HG03432 (cell line): ENCODE measurements around the gene SLC39A11.
"Not testable (repeated sequence)": the region's sequence is repeated elsewhere in the genome, so short reads cannot be mapped to it uniquely, and the experiment has no call there.

ENCODE experiments used
- ATAC-seq: cut with Tn5 transposase; IDR thresholded peaks from one replicate; pipeline ENCODE4 v1.9.1; 2021; ENCODE audit warnings: mild to moderate bottlenecking, moderate library complexity; ENCODE audit not compliant: unreplicated experiment

SLC39A11 gene

DNA sequence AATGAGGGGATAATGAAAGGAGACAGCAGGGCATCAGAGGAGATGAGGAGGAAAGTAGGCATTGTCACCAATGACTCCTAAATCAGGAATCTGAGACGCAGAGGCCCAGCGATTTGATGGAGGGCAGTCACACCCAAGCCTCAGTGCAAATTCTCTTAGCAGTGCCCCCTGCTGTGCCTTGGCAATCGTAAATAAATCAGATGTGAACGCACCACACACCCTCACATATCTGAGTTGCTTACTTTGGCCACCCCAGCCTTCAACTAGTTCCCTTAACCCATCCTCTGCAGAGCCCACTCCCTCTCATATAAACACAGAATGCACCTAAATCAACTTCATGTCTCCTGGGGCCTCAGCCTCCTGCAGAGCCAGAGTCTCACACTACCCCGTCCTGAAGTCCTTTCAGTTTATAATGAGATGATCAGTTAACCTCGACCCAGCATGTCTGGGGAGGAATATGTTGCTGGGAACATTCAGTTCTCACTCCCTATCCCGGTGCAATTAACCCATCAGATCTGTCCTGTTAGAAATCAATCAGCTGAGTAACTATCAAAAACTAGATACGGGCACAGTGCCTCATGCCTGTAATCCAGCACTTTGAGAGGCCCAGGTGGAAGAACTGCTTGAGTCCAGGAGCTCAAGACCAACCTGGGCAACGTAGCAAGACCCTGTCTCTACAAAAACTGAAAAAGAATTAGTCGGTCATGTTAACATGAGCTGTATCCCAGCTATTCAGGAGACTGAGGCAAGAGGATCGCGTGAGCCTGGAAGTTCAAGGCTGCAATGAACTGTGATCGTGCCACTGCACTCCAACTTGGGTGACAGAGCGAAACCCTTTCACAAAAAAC is 78.4 kb downstream of the SLC39A11 start:
- no peak for ATAC-seq

- ATAC-seq: peak; percentile 69
Measured at GRCh38 chr17:73013301-73013700, 79.2 kb downstream of the SLC39A11 start.

DNA sequence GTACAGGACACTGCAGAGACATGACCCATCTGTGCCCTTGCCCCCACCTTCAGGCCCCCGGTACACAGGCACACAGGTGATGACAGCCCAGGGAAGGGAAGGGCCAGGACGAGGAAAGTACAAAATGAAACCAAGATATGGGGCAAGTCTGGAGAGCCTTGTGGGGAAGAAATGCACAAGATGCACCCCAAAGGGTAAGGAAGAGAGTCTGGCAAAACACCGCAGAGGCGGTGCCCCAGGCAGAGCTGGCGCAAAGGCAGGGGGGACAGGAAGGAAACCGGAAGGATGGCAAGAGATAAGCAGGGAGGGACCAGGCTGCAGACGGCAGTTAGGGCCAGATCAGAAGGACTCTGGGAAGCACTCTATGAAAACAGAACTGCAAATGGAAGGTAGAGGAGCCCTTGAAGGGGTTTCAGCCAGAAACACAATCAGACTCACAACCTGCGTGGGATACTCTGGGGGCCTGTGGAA is 81.4 kb downstream of the SLC39A11 start:
- no peak for ATAC-seq

DNA sequence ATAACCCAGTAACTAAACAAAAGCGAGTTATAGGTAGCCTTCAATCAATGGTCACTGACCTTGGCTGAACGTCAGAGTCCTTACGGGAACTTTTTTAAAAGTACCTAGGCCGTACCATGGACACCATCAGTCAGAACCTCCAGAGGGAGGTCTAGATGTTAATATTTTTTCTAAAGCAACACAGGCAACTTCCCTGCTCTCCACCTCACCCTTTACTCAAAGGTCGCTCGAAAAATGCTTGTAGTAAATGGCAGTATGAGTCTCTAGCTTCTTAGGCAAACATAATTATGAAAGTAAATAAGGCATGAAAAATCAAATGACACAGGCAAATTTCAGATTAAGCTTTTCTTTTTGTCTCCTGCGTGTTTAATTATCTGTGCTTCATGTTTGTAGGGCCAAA is 82.1 kb downstream of the SLC39A11 start:
- ATAC-seq: no peak

- no peak for ATAC-seq
Measured at GRCh38 chr17:73007407-73007806, 85.1 kb downstream of the SLC39A11 start.

GRCh38 chr17:73005360-73005759 is 87.1 kb downstream of the SLC39A11 start:
- no peak for ATAC-seq

GRCh38 chr17:73003487-73003886 is 89.0 kb downstream of the SLC39A11 start:
- ATAC-seq: no peak

DNA sequence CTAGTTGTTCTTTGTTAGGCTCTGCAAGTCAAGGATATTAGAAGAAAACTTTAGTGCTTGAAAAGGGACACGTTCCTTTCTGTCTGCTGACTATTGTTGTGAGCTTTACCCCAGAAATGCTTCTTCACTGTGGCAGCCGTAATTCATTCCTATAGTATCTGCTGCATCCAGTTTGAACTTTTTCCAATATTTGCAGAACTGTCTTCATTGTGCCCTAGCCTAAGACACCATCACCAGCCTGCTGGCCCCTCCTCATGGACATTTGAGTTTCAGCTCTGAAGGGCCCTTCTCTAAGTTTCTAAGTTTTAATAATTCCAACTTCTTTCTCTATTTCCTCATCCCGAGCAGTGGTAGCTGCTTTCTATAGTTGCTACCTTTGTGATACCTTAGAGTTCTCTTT is 91.7 kb downstream of the SLC39A11 start:
- no peak for ATAC-seq

DNA sequence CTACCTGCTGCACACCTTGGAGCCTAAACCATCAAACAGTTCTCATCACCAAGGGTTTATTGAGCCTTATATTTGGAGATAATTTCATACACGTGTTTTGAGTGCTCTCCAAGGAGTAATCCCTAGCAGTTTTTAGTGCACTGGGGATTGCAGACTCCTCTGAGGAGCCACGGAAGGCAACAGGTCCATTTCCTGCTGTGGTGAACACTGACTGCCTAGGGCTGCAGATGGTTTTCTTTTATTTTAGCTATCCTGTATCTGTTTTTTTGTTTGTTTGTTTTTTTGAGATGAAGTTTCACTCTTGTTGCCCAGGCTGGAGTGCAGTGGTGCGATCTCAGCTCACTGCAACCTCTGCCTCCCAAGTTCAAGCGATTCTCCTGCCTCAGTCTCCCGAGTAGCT is 93.0 kb downstream of the SLC39A11 start:
- not testable (repeated sequence) for ATAC-seq

DNA sequence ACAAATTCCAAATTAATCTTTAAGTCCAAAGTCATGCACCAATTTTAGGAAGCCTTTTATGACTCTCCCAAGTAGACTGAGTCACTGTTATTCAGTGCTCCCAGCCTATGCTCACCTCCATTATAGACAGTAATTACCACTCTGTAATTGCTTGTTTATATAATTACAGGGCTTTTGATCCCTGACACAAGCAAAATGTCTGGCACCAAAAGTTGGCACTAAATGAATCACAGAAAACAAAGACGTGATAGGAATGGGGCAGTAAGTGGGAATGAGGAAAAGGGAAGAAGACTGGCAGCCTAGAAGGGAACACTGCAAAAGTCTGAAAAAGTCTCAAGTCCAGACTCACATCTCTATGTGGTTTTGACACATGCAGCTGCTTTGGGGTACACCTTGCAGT is 94.1 kb downstream of the SLC39A11 start:
- no peak for ATAC-seq

- ATAC-seq: no peak
Measured at GRCh38 chr17:72997559-72997958, 94.9 kb downstream of the SLC39A11 start.

DNA sequence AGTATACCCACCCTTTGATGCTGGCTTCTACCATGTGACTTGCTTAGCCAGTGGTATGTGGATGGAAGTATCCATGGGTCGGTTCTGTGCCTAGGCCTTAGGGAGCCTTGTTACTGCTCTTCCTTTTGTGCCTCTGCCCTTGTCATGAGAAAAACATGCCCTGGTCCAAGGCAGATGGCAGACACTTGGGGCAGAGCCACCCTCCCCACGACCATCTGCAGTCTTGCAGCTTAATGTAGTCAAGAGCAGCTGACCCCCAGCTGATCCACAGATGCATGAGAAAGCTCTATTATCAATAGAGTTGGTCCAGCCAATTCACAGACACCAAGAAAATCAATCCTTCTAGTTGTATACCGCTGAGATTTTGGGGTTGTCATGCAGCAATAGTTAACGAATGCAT is 95.7 kb downstream of the SLC39A11 start:
- no peak for ATAC-seq

- ATAC-seq: no peak
Measured at GRCh38 chr17:72995008-72995656, 97.4 kb downstream of the SLC39A11 start.

DNA sequence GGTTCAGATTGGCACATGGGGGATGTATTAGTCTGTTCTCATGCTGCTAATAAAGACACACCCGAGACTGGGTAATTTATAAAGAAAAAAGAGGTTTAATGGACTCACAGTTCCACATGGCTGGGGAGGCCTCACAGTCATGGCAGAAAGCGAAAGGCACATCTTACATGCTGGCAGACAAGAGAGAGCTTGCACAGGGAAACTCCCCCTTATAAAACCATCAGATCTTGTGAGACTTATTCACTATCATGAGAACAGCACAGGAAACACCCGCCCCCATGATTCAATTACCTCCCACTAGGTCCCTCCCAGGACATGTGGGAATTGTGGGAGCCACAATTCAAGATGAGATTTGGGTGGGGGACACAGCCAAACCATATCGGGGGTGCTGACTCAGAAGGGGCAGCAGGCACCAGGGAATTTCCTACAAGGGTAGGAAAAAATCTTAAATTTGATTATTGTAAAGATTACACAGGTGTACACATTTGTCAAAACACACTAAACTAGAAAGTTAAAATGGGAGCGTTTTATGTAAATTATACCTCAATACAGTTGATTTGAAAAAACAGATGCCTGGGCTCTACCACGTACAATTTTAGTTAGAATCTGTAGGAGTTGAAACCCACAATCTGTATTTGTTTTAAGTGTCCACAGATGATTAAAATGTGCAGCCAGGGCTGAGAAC is 99.6 kb downstream of the SLC39A11 start:
- ATAC-seq: not testable (repeated sequence)

DNA sequence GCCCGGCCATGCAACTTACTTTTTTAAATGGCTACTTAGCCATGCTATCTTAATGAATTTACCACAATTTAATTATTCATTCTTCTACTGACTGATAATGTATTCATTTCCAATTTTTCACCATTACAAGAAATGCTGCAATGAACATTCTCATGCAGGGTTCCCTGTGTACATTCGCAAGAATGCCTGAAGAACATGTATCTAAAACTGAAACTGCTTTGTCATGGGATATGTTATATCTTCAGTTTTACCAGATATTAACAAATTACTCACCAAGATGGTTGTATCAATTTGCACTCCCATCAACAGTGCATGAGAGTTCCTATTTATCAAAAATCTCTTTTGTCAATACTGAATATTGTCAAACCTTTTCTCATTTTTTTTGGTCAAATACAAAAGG is 100.8 kb downstream of the SLC39A11 start:
- ATAC-seq: no peak

DNA sequence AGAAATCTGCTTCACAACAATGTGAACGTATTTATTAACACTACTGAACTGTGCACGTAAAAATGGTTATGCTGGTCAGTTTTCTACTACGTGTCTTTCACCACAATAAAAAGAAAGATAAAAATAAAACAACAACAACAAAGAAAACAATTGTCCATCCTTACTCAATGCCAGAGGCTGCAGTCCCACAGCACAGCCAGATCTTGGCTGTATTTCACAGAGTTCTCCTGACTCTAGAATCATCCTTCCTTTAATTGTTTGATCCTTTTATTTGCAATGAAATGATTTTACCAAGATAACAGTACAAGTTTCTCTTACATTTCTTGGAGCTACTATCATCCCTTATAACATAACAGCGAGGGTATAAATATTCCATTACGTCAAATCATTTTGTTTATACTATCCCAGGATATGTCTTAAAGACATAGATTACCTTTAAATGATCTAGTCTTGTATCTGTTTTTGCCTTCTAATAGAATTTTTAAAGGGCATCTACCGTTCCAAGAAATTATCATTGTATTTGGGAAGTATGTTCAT is 103.3 kb downstream of the SLC39A11 start:
- no peak for ATAC-seq

DNA sequence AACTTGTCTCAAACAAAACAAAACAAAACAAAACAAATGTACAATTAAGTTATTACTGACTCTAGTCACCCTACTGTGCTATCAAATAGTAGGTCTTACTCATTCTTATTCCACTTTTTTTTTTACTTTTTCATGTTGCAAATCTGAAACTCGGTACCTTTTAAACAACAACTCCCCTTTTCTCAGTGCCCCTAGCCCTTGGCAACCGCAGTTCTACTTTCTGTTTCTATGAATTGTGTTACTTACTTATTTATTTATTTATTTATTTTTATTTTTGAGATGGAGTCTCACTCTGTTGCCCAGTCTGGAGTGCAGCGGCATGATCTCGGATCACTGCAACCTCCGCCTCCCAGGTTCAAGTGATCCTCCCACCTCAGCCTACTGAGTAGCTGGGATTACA is 104.0 kb downstream of the SLC39A11 start:
- ATAC-seq: no peak

GRCh38 chr17:72987166-72987565 is 105.3 kb downstream of the SLC39A11 start:
- no peak for ATAC-seq

DNA sequence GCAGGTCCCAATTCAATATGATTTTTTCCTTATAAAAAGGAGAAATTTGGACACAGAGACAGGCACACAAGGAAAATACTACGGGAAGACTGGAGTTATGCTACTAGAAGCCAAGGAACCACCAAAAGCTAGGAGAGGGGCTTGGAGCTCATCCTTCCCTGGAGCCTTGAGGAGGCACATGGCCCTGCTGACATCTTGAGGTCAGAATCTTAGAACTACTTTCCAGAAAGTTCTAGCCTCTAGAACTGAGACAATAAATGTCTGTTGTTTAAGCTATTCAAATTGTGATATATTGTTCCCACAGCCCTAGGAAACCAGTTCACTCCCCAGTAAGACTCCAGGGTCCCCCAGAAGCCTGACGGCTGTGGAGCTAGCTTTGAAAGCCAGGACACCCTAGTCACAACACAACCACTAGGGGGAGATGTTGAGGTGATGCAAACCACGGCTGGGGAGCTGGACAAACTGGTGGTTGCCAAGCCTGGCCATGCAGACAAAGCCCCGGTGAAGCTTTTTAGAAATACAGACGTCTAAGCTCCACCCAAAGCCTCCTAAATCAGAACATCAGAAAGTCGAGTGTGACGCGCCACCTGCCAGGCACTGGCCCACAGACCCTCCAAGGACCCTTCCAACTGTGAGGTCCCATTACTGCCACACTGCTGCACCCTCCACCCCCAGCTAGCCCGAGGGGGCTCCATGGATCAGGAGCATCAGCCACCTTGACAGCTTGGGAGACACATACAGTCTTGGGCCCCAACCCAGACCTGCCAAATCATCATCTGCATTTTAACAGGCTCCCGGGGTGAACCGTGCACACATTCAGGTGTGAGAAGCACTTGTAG is 106.4 kb downstream of the SLC39A11 start:
- peak; percentile 72 for ATAC-seq

GRCh38 chr17:72984926-72985325 is 107.6 kb downstream of the SLC39A11 start:
- ATAC-seq: no peak
